Kidney (tissue), 14 donors: Measurements from ENCODE around the gene ARAP3. TPM values are rescaled to one million over a fixed set of nuclear protein-coding genes. Genes with fewer than 3 reads are reported as not detected.

Experiments used
- DNase-seq, 5 donors: peaks; one replicate each; pipeline ENCODE4 v3.0.0-alpha.2; 2013 to 2020
- FAIRE-seq: peaks from 2 replicates; lab custom pipeline; 2012; peaks lifted over from hg19 to GRCh38; lab: Jason Lieb, UNC
- H3K27ac ChIP-seq, 2 donors: one replicate each; pipeline ENCODE4 v1.7.0; 2013; ENCODE audit warnings: low read depth in 2 of 2, low read length in 2 of 2, inconsistent platforms in 1 of 2
- H3K27me3 ChIP-seq: one replicate; pipeline ENCODE4 v1.7.1; 2013; ENCODE audit warnings: low read length, inconsistent platforms; ENCODE audit not compliant: control insufficient read depth, insufficient read depth
- H3K36me3 ChIP-seq, 3 donors: one replicate each; pipeline versions ENCODE4 v1.7.0 to v1.7.1; 2013; ENCODE audit warnings: low read length in 3 of 3, control low read depth in 1 of 3, inconsistent platforms in 1 of 3; ENCODE audit not compliant: insufficient read depth in 3 of 3, control insufficient read depth in 2 of 3
- H3K4me1 ChIP-seq, 3 donors: one replicate each; pipeline versions ENCODE4 v1.7.0 to v1.7.1; 2013; ENCODE audit warnings: low read length in 3 of 3, inconsistent platforms in 1 of 3, low read depth in 1 of 3; ENCODE audit not compliant: control insufficient read depth in 2 of 3, insufficient read depth in 2 of 3
- H3K4me3 ChIP-seq, 3 donors: one replicate each; pipeline versions ENCODE4 v1.7.0 to v1.8.1; 2013; ENCODE audit warnings: low read length in 3 of 3, control low read depth in 1 of 3, inconsistent platforms in 1 of 3
- H3K9ac ChIP-seq, 3 donors: one replicate each; pipeline versions ENCODE4 v1.7.0 to v1.7.1; 2013; ENCODE audit warnings: low read length in 3 of 3, control low read depth in 1 of 3, inconsistent platforms in 1 of 3
- H3K9me3 ChIP-seq, 3 donors: one replicate each; pipeline versions ENCODE4 v1.7.0 to v1.7.1; 2013; ENCODE audit warnings: low read length in 3 of 3, control low read depth in 1 of 3, inconsistent platforms in 1 of 3; ENCODE audit not compliant: control insufficient read depth in 2 of 3, insufficient read depth in 1 of 3
- intact Hi-C: fragments of 100-400 bp; cut with DNase I; formaldehyde crosslinking; loops from one replicate; pipeline ENCODE4 v1.11.1; 2022
- polyA plus RNA-seq: library from polyadenylated mRNA; stranded (reverse); fragments of 350-450 nt; fragmentation: Illumina TruSeq; extraction: RNeasy Lipid Tissue Mini Kit (QIAGEN cat#74804); gene quantifications from one replicate; pipeline ENCODE4 v1.2.3, GENCODE V29; 2014; ENCODE audit warnings: low read depth, low replicate concordance; ENCODE audit not compliant: insufficient read depth
- total RNA-seq: library from RNA; stranded (reverse); fragmentation: NEBNext Ultra II Directional; extraction: Animal tissue kit (Norgen Biotek cat#: 25700); gene quantifications from one replicate; pipeline ENCODE4 v1.2.1, GENCODE V29; 2021
- TF ChIP-seq, protein P1 (sequence below): IDR thresholded peaks from 3 replicates; pipeline ENCODE4 v1.5.1; 2012; ENCODE audit warnings: mild to moderate bottlenecking, moderate library complexity, borderline replicate concordance; ENCODE audit not compliant: insufficient read depth; ENCODE audit errors: extremely low read depth
- donor health status: control.
- donor health status: control.
- donor health status: control.
- donor health status: control.
- donor health status: control.
- donor health status: DM: yes; HTN: yes; CAD: no.
- donor health status: Normal renal cell carcinoma (clear cell type).

Gene ARAP3
- total and polyA plus RNA-seq, 2 donors from 2014 or later: 7.2 to 19.8 TPM

GRCh38 chr5:141716468-141716867, 34.4 kb upstream of the ARAP3 start:
- no peaks in the 10 kb centered on the region for H3K9me3 ChIP-seq
- intact Hi-C loops: no loop called here
- H3K27ac ChIP-seq: no peak overlapping the region
- FAIRE-seq: no peak
- TF ChIP-seq, protein P1, sequence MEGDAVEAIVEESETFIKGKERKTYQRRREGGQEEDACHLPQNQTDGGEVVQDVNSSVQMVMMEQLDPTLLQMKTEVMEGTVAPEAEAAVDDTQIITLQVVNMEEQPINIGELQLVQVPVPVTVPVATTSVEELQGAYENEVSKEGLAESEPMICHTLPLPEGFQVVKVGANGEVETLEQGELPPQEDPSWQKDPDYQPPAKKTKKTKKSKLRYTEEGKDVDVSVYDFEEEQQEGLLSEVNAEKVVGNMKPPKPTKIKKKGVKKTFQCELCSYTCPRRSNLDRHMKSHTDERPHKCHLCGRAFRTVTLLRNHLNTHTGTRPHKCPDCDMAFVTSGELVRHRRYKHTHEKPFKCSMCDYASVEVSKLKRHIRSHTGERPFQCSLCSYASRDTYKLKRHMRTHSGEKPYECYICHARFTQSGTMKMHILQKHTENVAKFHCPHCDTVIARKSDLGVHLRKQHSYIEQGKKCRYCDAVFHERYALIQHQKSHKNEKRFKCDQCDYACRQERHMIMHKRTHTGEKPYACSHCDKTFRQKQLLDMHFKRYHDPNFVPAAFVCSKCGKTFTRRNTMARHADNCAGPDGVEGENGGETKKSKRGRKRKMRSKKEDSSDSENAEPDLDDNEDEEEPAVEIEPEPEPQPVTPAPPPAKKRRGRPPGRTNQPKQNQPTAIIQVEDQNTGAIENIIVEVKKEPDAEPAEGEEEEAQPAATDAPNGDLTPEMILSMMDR: no peak
- no peaks in the 10 kb centered on the region for H3K36me3 ChIP-seq
- H3K9ac ChIP-seq: no peak overlapping the region
- no peaks in the 10 kb centered on the region for H3K27me3 ChIP-seq
- DNase-seq: no peak
- no peak overlapping the region for H3K4me3 ChIP-seq
- peaks cover 0 to 9% (median 4%) of the 10 kb centered on the region in 3 donors for H3K4me1 ChIP-seq

GRCh38 chr5:141716009-141716408, 34.0 kb upstream of the ARAP3 start:
- H3K27ac ChIP-seq: no peak overlapping the region
- TF ChIP-seq, protein P1: no peak
- no peak overlapping the region for H3K4me3 ChIP-seq
- peaks cover 0 to 9% (median 4%) of the 10 kb centered on the region in 3 donors for H3K4me1 ChIP-seq
- no peaks in the 10 kb centered on the region for H3K9me3 ChIP-seq
- H3K27me3 ChIP-seq: no peaks in the 10 kb centered on the region
- FAIRE-seq (no peak), DNase-seq (no peak)
- H3K9ac ChIP-seq: no peak overlapping the region
- H3K36me3 ChIP-seq: no peaks in the 10 kb centered on the region
- intact Hi-C loops: no loop called here

- Histone ChIP-seq H3K27ac (no peak overlapping the region), H3K4me1 (peaks cover 0 to 9% (median 4%) of the 10 kb centered on the region in 3 donors), H3K9me3 (no peaks in the 10 kb centered on the region), H3K36me3 (no peaks in the 10 kb centered on the region), H3K4me3 (no peak overlapping the region), H3K9ac (no peak overlapping the region), H3K27me3 (no peaks in the 10 kb centered on the region)
- no peak for FAIRE-seq
- intact Hi-C loops: no loop called here
- TF ChIP-seq, protein P1: no peak
- no peak for DNase-seq
These were observed 33.4 kb upstream of the ARAP3 start for GRCh38 chr5:141715346-141715905.
